AG09319 (cell line): ENCODE data around the gene TLE4.

Experiments used
- DNase-seq: peaks from one replicate; pipeline ENCODE4 v3.0.0-alpha.2; 2010; ENCODE audit warnings: low read depth; ENCODE audit errors: extremely low read depth
- TF ChIP-seq, protein P1 (sequence below): IDR thresholded peaks from 2 replicates; pipeline ENCODE4 v1.5.1; 2011; ENCODE audit warnings: low read depth, mild to moderate bottlenecking, inconsistent platforms, low read length, moderate library complexity

TLE4 gene

DNA sequence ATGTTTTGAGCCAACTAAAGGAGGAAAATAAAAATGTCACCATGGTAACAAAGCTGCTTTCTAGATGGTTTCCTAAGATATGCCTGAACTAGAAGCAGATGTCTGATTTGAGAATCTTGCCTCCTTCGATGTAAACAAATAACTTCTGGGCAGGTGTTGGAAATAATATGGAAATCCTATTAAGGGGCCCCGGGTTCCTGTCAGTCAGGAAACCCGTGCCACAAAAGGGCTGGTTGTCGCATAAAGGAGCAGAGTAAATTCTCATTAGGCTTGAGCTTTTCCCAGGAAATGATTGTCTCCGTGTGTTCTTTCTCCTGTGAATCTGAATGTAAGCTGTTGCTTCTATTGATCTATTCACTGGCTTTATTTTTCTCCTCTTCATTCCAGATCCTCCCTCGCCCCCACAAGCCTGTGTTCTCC lies 90.8 kb downstream of the TLE4 start:
- TF ChIP-seq, protein P1, sequence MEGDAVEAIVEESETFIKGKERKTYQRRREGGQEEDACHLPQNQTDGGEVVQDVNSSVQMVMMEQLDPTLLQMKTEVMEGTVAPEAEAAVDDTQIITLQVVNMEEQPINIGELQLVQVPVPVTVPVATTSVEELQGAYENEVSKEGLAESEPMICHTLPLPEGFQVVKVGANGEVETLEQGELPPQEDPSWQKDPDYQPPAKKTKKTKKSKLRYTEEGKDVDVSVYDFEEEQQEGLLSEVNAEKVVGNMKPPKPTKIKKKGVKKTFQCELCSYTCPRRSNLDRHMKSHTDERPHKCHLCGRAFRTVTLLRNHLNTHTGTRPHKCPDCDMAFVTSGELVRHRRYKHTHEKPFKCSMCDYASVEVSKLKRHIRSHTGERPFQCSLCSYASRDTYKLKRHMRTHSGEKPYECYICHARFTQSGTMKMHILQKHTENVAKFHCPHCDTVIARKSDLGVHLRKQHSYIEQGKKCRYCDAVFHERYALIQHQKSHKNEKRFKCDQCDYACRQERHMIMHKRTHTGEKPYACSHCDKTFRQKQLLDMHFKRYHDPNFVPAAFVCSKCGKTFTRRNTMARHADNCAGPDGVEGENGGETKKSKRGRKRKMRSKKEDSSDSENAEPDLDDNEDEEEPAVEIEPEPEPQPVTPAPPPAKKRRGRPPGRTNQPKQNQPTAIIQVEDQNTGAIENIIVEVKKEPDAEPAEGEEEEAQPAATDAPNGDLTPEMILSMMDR, result no peak
- DNase-seq, result no peak

DNA sequence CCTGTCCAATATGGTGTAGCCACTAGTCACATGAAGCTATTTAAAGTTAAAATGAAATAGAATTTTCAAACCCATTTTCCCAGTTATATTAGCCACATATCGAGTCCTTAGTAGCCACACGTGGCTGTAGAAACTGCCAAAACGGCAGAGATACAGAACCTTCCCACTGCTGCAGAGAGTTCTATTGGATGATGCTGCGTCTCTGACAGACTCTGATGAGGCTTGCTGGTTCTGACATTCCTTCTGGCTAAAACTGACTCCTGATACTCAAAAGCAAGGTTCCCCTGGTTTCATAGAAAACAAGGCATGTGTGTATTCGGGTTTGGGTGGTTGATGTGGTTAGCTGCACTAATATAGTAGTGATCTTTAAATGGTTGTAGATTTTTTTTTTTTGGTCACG lies 91.5 kb downstream of the TLE4 start:
- no peak for DNase-seq
- TF ChIP-seq, protein P1, result no peak

DNA sequence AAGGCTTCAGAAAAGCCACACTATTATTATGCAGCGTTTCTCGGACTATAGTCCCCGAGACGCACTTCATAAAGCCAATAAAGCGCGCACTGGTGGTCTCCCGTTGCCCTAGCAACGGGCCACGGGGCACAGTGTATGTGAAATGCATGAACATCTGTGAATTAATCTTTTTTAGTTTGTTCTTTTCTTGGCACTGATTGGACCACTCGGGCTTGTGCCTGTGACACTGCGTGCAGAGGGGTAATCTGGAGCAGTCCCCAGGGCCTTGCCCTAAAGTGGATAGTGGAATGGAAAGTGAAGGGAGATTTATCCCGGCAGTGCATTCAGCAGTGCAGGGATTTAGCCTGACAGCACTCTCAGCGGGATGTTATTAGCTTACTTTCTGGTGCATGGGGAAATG lies 92.1 kb downstream of the TLE4 start:
- DNase-seq, result no peak
- TF ChIP-seq, protein P1, result no peak

DNA sequence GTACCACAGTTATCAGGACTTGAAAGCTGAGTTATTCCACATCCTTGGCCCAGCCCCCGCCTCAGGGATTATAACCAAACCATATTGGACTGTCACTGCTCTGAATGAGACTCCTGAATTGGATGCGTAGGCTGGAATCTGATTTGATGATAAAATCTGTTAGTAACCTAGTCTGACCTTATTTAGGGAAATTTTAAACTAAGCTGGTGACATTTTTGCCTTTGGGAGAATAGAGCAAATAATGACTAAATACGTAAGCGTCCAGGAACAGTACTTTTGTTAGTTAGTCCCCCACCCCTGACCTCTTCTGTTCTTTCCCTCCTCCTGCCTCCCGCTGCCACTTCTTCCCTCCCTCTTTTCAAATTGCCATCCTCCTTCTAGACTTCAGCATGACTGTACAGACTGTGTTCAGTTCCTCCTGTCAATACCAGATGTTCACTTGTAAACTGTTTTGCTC lies 92.6 kb downstream of the TLE4 start:
- no peak for DNase-seq

DNA sequence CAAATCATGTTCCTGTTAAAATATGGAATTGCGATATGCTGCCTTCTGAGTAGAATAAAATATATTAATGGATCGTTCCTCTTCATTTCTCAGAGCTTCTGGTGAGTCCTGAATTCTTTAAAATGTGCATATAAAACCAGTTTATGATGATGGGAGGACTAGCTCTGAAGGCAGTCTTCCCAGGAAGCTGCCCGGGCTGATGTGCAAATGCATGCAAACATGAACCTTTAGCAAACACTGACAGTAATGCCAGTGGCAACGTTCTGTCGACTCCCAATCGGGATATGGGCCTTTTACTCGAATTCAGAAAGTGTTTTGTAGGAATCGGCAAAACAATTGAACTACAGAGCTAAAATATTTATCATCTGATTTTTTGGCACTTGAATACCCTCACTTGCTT lies 93.6 kb downstream of the TLE4 start:
- TF ChIP-seq, protein P1, result no peak
- no peak for DNase-seq

More for the DNA sequence above, 92.6 kb downstream of the TLE4 start:
- TF ChIP-seq, protein P1, result no peak

DNA sequence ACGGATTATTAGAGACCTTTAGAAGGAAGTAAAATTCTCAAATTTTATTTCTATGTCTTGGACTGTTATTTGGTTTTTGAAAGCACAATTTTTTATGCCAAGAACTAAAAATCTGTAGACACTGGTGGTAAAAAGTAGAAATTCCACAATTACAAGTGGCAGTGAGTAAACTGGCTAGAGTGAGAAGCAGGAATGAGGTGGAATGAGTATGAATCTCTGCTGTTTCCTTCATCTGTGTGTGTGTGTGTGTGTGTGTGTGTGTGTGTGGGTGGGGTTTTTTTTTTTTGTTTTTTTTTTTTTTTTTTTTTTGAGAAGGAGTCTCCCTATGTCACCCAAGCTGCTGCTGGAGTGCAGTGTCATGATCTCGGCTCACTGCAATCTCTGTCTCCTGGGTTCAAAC lies 94.2 kb downstream of the TLE4 start:
- TF ChIP-seq, protein P1, result no peak
- no peak for DNase-seq

DNA sequence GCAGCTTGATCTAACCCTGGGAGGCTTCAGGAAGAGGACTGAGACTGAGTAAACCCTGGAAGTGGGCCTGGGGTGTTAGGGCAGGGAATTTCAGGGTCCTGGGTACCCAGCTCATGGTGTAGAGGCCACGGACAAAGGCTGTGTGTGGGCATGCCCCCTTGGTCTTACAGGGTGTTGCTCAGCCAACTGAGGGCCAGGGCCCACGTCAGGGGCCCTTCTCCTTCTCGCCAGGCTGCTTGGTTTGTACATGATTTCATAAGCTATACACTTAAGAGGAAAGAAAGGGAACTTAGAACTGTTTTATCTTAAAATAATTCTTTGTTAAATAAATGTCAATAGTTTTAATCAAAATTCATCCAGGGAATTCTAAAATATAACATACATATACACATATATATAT lies 95.4 kb downstream of the TLE4 start:
- TF ChIP-seq, protein P1, result no peak

More for the DNA sequence above, 95.4 kb downstream of the TLE4 start:
- DNase-seq, result no peak
